Kidney epithelial cell (primary cell): ENCODE results near the gene KCNK7. TPM values are rescaled to one million over a fixed set of nuclear protein-coding genes. Genes with fewer than 3 reads are reported as not detected.
"Not testable (repeated sequence)": the region's sequence is repeated elsewhere in the genome, so short reads cannot be mapped to it uniquely, and the experiment has no call there.

Experiments used
- DNase-seq: peaks from one replicate; pipeline ENCODE4 v3.0.0-alpha.2; 2010; ENCODE audit warnings: low read depth
- H3K27me3 ChIP-seq: 2 replicates; pipeline ENCODE4 v1.6.0; 2011; ENCODE audit warnings: low read length; ENCODE audit not compliant: control insufficient read depth, insufficient read depth
- H3K36me3 ChIP-seq: 2 replicates; pipeline ENCODE4 v1.5.1; 2011; ENCODE audit warnings: low read length; ENCODE audit not compliant: control insufficient read depth, insufficient read depth
- H3K4me3 ChIP-seq: 2 replicates; pipeline ENCODE4 v1.5.1; 2011; ENCODE audit warnings: low read depth, mild to moderate bottlenecking, control low read depth, low read length
- total RNA-seq: library from RNA; depleted of rRNA; stranded (reverse); fragments of >200 nt; gene quantifications from 2 replicates; pipeline ENCODE4 v1.2.3, GENCODE V29; 2015
- TF ChIP-seq, protein P1 (sequence below): IDR thresholded peaks from 2 replicates; pipeline ENCODE4 v1.5.1; 2011; ENCODE audit warnings: mild to moderate bottlenecking, moderate library complexity, low read length, control low read depth, inconsistent platforms; ENCODE audit not compliant: insufficient read depth, poor library complexity, severe bottlenecking

KCNK7 gene
- total RNA-seq, 1 donor from 2014 or later: not detected

DNA sequence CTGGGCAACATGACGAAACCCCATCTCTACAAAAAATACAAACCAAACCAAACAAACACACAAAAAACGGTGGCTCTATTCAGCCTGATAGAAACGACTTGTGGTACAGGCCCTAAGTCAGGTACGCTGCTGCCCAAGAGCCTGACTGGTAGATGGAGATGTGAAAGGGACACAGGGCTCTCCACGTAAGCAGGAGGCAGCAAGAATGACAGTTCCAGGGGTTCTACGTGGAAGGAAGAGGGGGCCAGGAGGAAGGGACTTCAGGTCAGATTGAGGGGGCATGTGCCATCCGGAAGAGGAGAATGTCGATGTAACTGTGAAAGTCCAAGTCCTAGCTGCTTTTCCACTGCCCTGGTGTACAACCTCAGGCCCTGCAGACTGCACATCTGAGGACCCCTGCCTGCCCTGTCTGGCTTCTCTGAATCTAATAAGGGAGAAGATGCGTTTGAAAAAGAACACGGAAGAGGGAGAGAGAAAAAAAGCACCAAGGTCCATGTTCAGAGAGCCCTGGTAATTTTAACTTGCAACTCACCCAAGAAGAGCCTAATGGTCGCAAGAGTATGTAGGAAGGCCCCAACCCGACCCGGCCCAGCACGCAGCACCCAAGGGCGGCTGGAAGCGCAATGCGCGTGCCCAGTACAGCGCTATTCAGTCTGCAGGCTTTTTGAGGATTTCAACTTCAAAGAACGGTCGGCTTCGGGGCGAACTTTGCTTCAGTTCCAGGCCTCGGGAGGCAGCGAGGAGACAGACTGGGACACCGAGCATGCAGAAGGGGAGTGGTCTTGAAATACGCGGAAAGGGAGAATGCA, 26.2 kb downstream of the KCNK7 start:
- Histone ChIP-seq H3K27me3 (no peaks in the 10 kb centered on the region), H3K36me3 (peaks cover 1% of the 10 kb centered on the region), H3K4me3 (peak overlapping the region; percentile 72)
- TF ChIP-seq, protein P1, sequence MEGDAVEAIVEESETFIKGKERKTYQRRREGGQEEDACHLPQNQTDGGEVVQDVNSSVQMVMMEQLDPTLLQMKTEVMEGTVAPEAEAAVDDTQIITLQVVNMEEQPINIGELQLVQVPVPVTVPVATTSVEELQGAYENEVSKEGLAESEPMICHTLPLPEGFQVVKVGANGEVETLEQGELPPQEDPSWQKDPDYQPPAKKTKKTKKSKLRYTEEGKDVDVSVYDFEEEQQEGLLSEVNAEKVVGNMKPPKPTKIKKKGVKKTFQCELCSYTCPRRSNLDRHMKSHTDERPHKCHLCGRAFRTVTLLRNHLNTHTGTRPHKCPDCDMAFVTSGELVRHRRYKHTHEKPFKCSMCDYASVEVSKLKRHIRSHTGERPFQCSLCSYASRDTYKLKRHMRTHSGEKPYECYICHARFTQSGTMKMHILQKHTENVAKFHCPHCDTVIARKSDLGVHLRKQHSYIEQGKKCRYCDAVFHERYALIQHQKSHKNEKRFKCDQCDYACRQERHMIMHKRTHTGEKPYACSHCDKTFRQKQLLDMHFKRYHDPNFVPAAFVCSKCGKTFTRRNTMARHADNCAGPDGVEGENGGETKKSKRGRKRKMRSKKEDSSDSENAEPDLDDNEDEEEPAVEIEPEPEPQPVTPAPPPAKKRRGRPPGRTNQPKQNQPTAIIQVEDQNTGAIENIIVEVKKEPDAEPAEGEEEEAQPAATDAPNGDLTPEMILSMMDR: no peak
- no peak for DNase-seq

DNA sequence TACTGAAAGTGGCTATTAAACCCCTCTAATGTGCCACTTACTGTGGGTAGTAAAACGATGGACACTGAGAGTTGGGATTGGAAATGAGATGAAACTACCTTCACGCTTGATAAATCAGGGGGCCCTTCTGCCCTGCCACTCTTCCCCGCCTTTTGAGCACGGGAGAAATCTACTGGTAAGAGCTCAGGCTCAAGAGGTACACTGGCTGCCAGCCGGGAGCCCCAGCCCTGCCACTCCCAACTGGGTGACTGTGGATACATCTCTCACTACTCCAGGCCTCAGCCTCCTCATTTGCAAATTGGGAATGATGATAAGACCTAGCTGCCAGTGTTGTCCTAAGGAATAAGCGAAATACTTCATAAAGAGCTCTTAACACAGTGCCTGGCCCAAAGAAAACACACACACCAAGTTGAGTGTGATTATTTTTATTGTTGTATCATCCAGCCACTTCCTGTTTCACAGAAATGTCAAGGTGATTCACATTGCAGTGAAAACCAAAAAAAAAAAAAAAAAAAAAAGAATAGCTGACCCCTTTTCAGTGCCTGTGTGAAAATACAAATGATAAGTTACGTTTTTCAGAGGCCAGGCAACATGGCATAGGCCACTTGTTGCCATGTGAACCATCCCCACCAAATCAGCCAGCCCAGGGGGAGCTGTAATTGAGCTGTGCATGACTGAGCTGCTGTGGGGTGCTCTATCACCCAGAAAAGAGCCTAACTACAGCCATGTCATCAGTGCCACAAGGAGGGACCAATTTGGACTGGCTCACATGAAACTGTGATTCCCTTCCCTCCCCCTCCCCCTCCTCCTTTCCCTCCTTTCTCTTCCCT, 29.8 kb downstream of the KCNK7 start:
- no peak overlapping the region for H3K4me3 ChIP-seq
- no peaks in the 10 kb centered on the region for H3K36me3 ChIP-seq
- no peak for DNase-seq
- TF ChIP-seq, protein P1: no peak
- H3K27me3 ChIP-seq: no peaks in the 10 kb centered on the region

DNA sequence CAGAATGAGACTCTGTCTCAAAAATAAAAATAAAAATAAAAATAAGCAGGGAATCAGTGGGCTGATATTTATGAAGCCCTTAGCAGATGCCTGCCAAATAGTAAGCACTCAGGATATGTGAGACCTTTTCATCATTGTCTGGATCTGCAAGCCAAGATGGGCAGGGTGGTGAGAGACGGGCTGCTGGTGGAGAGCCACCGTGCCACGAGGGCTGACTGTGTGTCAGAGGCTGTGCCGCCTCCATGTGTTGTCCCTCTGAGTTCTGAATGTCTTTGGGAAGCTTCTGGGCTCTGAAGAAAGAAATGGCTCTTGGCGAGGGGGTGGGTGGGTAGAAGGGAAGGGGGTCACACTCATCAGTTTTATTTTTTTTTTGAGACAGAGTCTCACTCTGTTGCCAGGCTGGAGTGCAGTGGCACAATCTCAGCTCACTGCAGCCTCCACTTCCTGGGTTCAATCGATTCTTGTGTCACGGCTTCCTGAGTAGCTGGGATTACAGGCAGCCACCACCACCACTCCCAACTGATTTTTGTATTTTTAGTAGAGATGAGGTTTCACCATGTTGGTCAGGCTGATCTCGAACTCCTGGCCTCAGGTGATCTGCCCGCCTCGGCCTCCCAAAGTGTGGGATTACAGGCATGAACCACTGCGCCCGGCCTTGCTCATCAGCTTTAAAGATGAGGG, 30.6 kb downstream of the KCNK7 start:
- DNase-seq, H3K36me3 ChIP-seq, H3K27me3 ChIP-seq, H3K4me3 ChIP-seq: not testable (repeated sequence)

DNA sequence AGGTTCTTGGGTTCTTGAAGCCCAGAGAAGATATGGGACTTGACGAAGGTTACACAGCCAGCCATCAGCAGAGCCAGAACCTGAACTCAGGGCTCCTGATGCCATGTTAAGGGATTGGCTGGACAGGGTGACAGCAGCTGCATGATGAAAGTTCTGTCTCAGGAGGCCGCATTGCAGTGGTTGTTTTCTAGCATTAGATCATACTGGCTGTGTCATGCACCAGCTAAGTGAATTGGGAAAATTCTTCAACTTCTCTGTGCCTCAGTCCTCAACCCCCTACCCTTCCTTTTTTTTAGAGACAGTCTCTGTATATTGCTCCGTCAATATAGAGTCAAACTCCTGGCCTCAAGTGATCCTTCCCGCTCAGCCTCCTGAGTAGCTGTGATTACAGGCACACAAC, 32.0 kb downstream of the KCNK7 start:
- no peak overlapping the region for H3K4me3 ChIP-seq
- TF ChIP-seq, protein P1: no peak
- no peaks in the 10 kb centered on the region for H3K27me3 ChIP-seq
- no peak for DNase-seq
- H3K36me3 ChIP-seq: no peaks in the 10 kb centered on the region

DNA sequence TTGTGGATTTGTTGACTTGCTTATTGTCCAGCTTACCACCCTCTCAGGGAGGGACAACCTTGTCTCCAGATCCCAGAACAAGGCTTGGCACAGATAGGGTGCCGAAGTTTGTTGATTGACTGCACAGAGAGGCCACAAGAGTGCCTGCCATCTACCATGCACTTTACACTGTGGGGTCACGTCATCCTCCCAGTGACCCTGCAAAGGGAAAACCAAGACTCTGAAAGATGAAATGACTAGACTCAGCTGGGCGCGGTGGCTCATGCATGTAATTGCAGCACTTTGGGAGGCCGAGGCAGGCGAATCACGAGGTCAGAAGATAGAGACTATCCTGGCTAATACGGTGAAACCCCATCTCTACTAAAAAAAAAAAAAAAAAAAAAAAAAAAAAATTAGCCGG, 32.8 kb downstream of the KCNK7 start:
- no peaks in the 10 kb centered on the region for H3K27me3 ChIP-seq
- H3K36me3 ChIP-seq: no peaks in the 10 kb centered on the region
- TF ChIP-seq, protein P1: no peak
- no peak for DNase-seq
- no peak overlapping the region for H3K4me3 ChIP-seq

DNA sequence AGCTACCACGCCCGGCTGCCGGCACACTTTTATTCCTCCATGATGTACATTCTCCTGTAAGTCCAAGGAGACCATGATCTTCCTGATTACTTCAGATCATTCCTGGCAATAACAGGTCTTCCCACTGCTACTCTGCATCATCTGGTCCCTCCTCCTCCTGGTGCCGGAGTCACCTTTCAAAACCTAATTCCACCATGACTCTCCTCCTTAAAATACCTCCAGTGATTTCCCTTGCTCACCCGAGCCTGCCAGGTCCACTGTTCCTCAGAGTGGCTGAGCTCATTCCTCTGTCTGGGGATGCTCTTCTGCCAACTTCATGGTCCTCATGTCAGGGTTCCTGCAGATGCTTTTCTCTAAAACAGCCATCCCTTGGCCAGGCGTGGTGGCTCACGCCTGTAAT, 33.6 kb downstream of the KCNK7 start:
- Histone ChIP-seq H3K36me3 (no peaks in the 10 kb centered on the region), H3K27me3 (no peaks in the 10 kb centered on the region), H3K4me3 (no peak overlapping the region)
- DNase-seq: no peak
- TF ChIP-seq, protein P1: no peak
